Mesendoderm (in vitro differentiated cells): ENCODE results near the gene MYO16.
A peak's percentile ranks its signal among the peaks of the same experiment; 100 is the strongest.

ENCODE experiments used
- DNase-seq: peaks from one replicate; pipeline ENCODE4 v3.0.0; 2013
- H2AK5ac ChIP-seq: 2 replicates; pipeline ENCODE4 v1.6.1; 2013; ENCODE audit warnings: low read length, inconsistent platforms
- H2BK120ac ChIP-seq: 2 replicates; pipeline ENCODE4 v1.6.1; 2013; ENCODE audit warnings: low read depth, mild to moderate bottlenecking, low read length, moderate library complexity, mixed read lengths
- H2BK15ac ChIP-seq: replicated peaks from 2 replicates; pipeline ENCODE4 v1.6.1; 2013; ENCODE audit warnings: low read depth, mild to moderate bottlenecking, moderate library complexity
- H2BK5ac ChIP-seq: 2 replicates; pipeline ENCODE4 v1.6.1; 2013; ENCODE audit warnings: low read length, inconsistent platforms
- H3K18ac ChIP-seq: 2 replicates; pipeline ENCODE4 v1.6.1; 2013; ENCODE audit warnings: mild to moderate bottlenecking, low read length, mixed read lengths
- H3K23ac ChIP-seq: one replicate; pipeline ENCODE4 v1.6.1; 2013; ENCODE audit warnings: low read length
- H3K27ac ChIP-seq: 2 replicates; pipeline ENCODE4 v1.5.1; 2013; ENCODE audit warnings: low read depth, mild to moderate bottlenecking, inconsistent platforms, low read length, moderate library complexity
- H3K27me3 ChIP-seq: 2 replicates; pipeline ENCODE4 v1.6.1; 2013; ENCODE audit warnings: low read length, control low read depth, mild to moderate bottlenecking, inconsistent platforms; ENCODE audit not compliant: insufficient read depth, poor library complexity
- H3K36me3 ChIP-seq: 2 replicates; pipeline ENCODE4 v1.6.1; 2013; ENCODE audit warnings: low read length, inconsistent platforms; ENCODE audit not compliant: control insufficient read depth, insufficient read depth
- H3K4ac ChIP-seq: one replicate; pipeline ENCODE4 v1.6.1; 2013; ENCODE audit warnings: low read depth, mild to moderate bottlenecking, low read length, moderate library complexity
- H3K4me1 ChIP-seq: 2 replicates; pipeline ENCODE4 v1.6.1; 2013; ENCODE audit warnings: low read depth, low read length, inconsistent platforms; ENCODE audit not compliant: control insufficient read depth
- H3K4me2 ChIP-seq: 2 replicates; pipeline ENCODE4 v1.6.1; 2013; ENCODE audit warnings: low read length
- H3K4me3 ChIP-seq: 2 replicates; pipeline ENCODE4 v1.5.1; 2013; ENCODE audit warnings: mild to moderate bottlenecking, low read length
- H3K56ac ChIP-seq: one replicate; pipeline ENCODE4 v1.6.1; 2013; ENCODE audit warnings: low read length
- H3K79me1 ChIP-seq: 2 replicates; pipeline ENCODE4 v1.6.1; 2013; ENCODE audit warnings: low read length, inconsistent platforms
- H3K79me2 ChIP-seq: 2 replicates; pipeline ENCODE4 v1.6.1; 2013; ENCODE audit warnings: mild to moderate bottlenecking, low read length; ENCODE audit not compliant: control insufficient read depth, insufficient read depth
- H3K9ac ChIP-seq: 2 replicates; pipeline ENCODE4 v1.6.1; 2013; ENCODE audit warnings: low read length, inconsistent platforms
- H4K5ac ChIP-seq: one replicate; pipeline ENCODE4 v1.6.1; 2013; ENCODE audit warnings: low read length
- H4K8ac ChIP-seq: one replicate; pipeline ENCODE4 v1.6.1; 2013; ENCODE audit warnings: low read depth, mild to moderate bottlenecking, control low read depth, low read length, moderate library complexity
- WGBS: extraction: QIAGEN DNeasy Blood & Tissue Kit; methylation state at CpG from one replicate; pipeline ENCODE4 v1.1.7; 2013; ENCODE audit warnings: low lambda C conversion rate, missing lambda C conversion rate; ENCODE audit not compliant: insufficient coverage; ENCODE audit errors: extremely low coverage; 5-methylcytosine and 5-hydroxymethylcytosine counted together

Gene MYO16

GRCh38 chr13:109131698-109132257, 502.4 kb downstream of the MYO16 start:
- H3K4ac ChIP-seq: no peak overlapping the region
- no peaks in the 10 kb centered on the region for H3K79me1 ChIP-seq
- DNase-seq: peak; percentile 62
- H4K8ac ChIP-seq: no peak overlapping the region
- no peak overlapping the region for H4K5ac ChIP-seq
- no peak overlapping the region for H2AK5ac ChIP-seq
- H3K56ac ChIP-seq: peak overlapping the region; percentile 19
- H3K36me3 ChIP-seq: no peaks in the 10 kb centered on the region
- H2BK120ac ChIP-seq: no peak overlapping the region
- no peaks in the 10 kb centered on the region for H3K27me3 ChIP-seq
- no peak overlapping the region for H3K9ac ChIP-seq
- H3K79me2 ChIP-seq: no peaks in the 10 kb centered on the region
- no peak overlapping the region for H2BK5ac ChIP-seq
- no peaks in the 10 kb centered on the region for H3K4me1 ChIP-seq
- no peak overlapping the region for H3K18ac ChIP-seq
- WGBS: no CpG with 5 or more reads among the region's 10 CpGs
- no peak overlapping the region for H3K4me3 ChIP-seq
- H2BK15ac ChIP-seq: no peak overlapping the region
- no peak overlapping the region for H3K4me2 ChIP-seq
- no peak overlapping the region for H3K27ac ChIP-seq
- no peak overlapping the region for H3K23ac ChIP-seq

GRCh38 chr13:109135018-109135417, 505.6 kb downstream of the MYO16 start:
- no peaks in the 10 kb centered on the region for H3K79me1 ChIP-seq
- no peak overlapping the region for H4K5ac ChIP-seq
- peak; percentile 45 for DNase-seq
- no peak overlapping the region for H2BK15ac ChIP-seq
- no peaks in the 10 kb centered on the region for H3K79me2 ChIP-seq
- H3K27ac ChIP-seq: no peak overlapping the region
- H3K4me1 ChIP-seq: no peaks in the 10 kb centered on the region
- no peak overlapping the region for H2AK5ac ChIP-seq
- no peak overlapping the region for H3K18ac ChIP-seq
- H3K4me2 ChIP-seq: no peak overlapping the region
- no peak overlapping the region for H3K23ac ChIP-seq
- H3K4me3 ChIP-seq: no peak overlapping the region
- H2BK5ac ChIP-seq: no peak overlapping the region
- no CpG with 5 or more reads among the region's 6 CpGs for WGBS
- no peaks in the 10 kb centered on the region for H3K36me3 ChIP-seq
- H3K4ac ChIP-seq: no peak overlapping the region
- H3K27me3 ChIP-seq: no peaks in the 10 kb centered on the region
- H4K8ac ChIP-seq: no peak overlapping the region
- no peak overlapping the region for H3K9ac ChIP-seq
- H2BK120ac ChIP-seq: no peak overlapping the region
- no peak overlapping the region for H3K56ac ChIP-seq

GRCh38 chr13:109136873-109137272, 507.5 kb downstream of the MYO16 start:
- no peak overlapping the region for H3K4ac ChIP-seq
- H2BK15ac ChIP-seq: no peak overlapping the region
- DNase-seq: no peak
- H3K4me2 ChIP-seq: no peak overlapping the region
- H3K4me1 ChIP-seq: no peaks in the 10 kb centered on the region
- H3K4me3 ChIP-seq: no peak overlapping the region
- no peak overlapping the region for H2BK120ac ChIP-seq
- H3K9ac ChIP-seq: no peak overlapping the region
- H3K23ac ChIP-seq: no peak overlapping the region
- no peak overlapping the region for H3K18ac ChIP-seq
- H3K56ac ChIP-seq: no peak overlapping the region
- H2BK5ac ChIP-seq: no peak overlapping the region
- H3K27me3 ChIP-seq: no peaks in the 10 kb centered on the region
- no peaks in the 10 kb centered on the region for H3K36me3 ChIP-seq
- H4K5ac ChIP-seq: no peak overlapping the region
- no peak overlapping the region for H4K8ac ChIP-seq
- H2AK5ac ChIP-seq: no peak overlapping the region
- no peaks in the 10 kb centered on the region for H3K79me2 ChIP-seq
- WGBS: no CpG with 5 or more reads among the region's 2 CpGs
- H3K27ac ChIP-seq: no peak overlapping the region
- no peaks in the 10 kb centered on the region for H3K79me1 ChIP-seq

- DNase-seq: no peak
- no peak overlapping the region for H2AK5ac ChIP-seq
- no CpG with 5 or more reads among the region's 9 CpGs for WGBS
- no peak overlapping the region for H3K9ac ChIP-seq
- no peak overlapping the region for H3K4me3 ChIP-seq
- no peak overlapping the region for H2BK5ac ChIP-seq
- H3K4ac ChIP-seq: no peak overlapping the region
- no peak overlapping the region for H2BK120ac ChIP-seq
- H3K18ac ChIP-seq: no peak overlapping the region
- no peaks in the 10 kb centered on the region for H3K79me1 ChIP-seq
- no peak overlapping the region for H3K4me2 ChIP-seq
- H3K4me1 ChIP-seq: no peaks in the 10 kb centered on the region
- H3K27ac ChIP-seq: no peak overlapping the region
- H2BK15ac ChIP-seq: no peak overlapping the region
- no peaks in the 10 kb centered on the region for H3K27me3 ChIP-seq
- no peaks in the 10 kb centered on the region for H3K36me3 ChIP-seq
- H3K79me2 ChIP-seq: no peaks in the 10 kb centered on the region
- no peak overlapping the region for H4K8ac ChIP-seq
- no peak overlapping the region for H3K56ac ChIP-seq
- no peak overlapping the region for H3K23ac ChIP-seq
- no peak overlapping the region for H4K5ac ChIP-seq
These were observed 509.9 kb downstream of the MYO16 start for GRCh38 chr13:109139346-109139745.

- H3K4ac ChIP-seq: no peak overlapping the region
These were observed 510.6 kb downstream of the MYO16 start for GRCh38 chr13:109140054-109140453.

More at GRCh38 chr13:109140054-109140453, 510.6 kb downstream of the MYO16 start:
- H3K79me2 ChIP-seq: no peaks in the 10 kb centered on the region
- H4K5ac ChIP-seq: no peak overlapping the region
- H3K23ac ChIP-seq: no peak overlapping the region
- no peaks in the 10 kb centered on the region for H3K27me3 ChIP-seq
- no peak for DNase-seq
- H3K4me2 ChIP-seq: no peak overlapping the region
- WGBS: no CpG with 5 or more reads among the region's 33 CpGs
- H3K36me3 ChIP-seq: no peaks in the 10 kb centered on the region
- H3K4me3 ChIP-seq: no peak overlapping the region
- no peak overlapping the region for H4K8ac ChIP-seq
- no peak overlapping the region for H2BK120ac ChIP-seq
- H3K56ac ChIP-seq: no peak overlapping the region
- no peaks in the 10 kb centered on the region for H3K4me1 ChIP-seq
- H3K9ac ChIP-seq: no peak overlapping the region
- H3K27ac ChIP-seq: no peak overlapping the region
- no peak overlapping the region for H2BK15ac ChIP-seq
- H3K18ac ChIP-seq: no peak overlapping the region
- H2AK5ac ChIP-seq: no peak overlapping the region
- H3K79me1 ChIP-seq: no peaks in the 10 kb centered on the region
- no peak overlapping the region for H2BK5ac ChIP-seq
